Endometrial microvascular endothelial cells (primary cell): Measurements from ENCODE around the gene ZBTB24. TPM values are rescaled to one million over a fixed set of nuclear protein-coding genes. Genes with fewer than 3 reads are reported as not detected.

Experiments used
- in situ Hi-C: cut with HindIII; loops from 2 replicates; pipeline ENCODE4 v1.10.0; 2017; ENCODE audit warnings: low sequenced_read_pairs, low pct_unique_long_range_greater_than_20kb; ENCODE audit errors: inconsistent ontology term
- total RNA-seq: library from RNA; depleted of rRNA; stranded (reverse); fragments of >200 nt; gene quantifications from one replicate; pipeline ENCODE4 v1.2.3, GENCODE V29; 2015; ENCODE audit errors: inconsistent ontology term

Gene ZBTB24
- total RNA-seq, 1 donor from 2014 or later = 4.5 TPM

GRCh38 chr6:109455437-109456110 is 27.4 kb downstream of the ZBTB24 start, which contains the start of gene MICAL1:
MICAL1 (minus strand) TSS chr6:109455772; CDS start chr6:109454196, 1,576 bp downstream.
- in situ Hi-C loops = no loop called here

GRCh38 chr6:109454496-109455436 is 28.3 kb downstream of the ZBTB24 start:
- in situ Hi-C loops = no loop called here

GRCh38 chr6:109453594-109454495 is 29.2 kb downstream of the ZBTB24 start:
- in situ Hi-C loops = no loop called here

- in situ Hi-C loops = no loop called here
Measured at GRCh38 chr6:109453156-109453555, 29.9 kb downstream of the ZBTB24 start.

- in situ Hi-C loops = no loop called here
Measured at GRCh38 chr6:109452181-109452580, 30.8 kb downstream of the ZBTB24 start.

GRCh38 chr6:109451376-109451775 is 31.6 kb downstream of the ZBTB24 start:
- in situ Hi-C loops = no loop called here

- in situ Hi-C loops = no loop called here
Measured at GRCh38 chr6:109450801-109451200, 32.2 kb downstream of the ZBTB24 start.

- in situ Hi-C loops = no loop called here
Measured at GRCh38 chr6:109449795-109450673, 33.0 kb downstream of the ZBTB24 start.

GRCh38 chr6:109449064-109449794 is 33.8 kb downstream of the ZBTB24 start:
- in situ Hi-C loops = no loop called here

- in situ Hi-C loops = no loop called here
Measured at GRCh38 chr6:109448615-109449014, 34.4 kb downstream of the ZBTB24 start.

- in situ Hi-C loops = no loop called here
Measured at GRCh38 chr6:109447878-109448555, 35.0 kb downstream of the ZBTB24 start.

- in situ Hi-C loops = no loop called here
Measured at GRCh38 chr6:109447087-109447486, 35.9 kb downstream of the ZBTB24 start.

- in situ Hi-C loops = no loop called here
Measured at GRCh38 chr6:109446541-109446940, 36.5 kb downstream of the ZBTB24 start.

- in situ Hi-C loops = no loop called here
Measured at GRCh38 chr6:109446072-109446471, 36.9 kb downstream of the ZBTB24 start.

- in situ Hi-C loops = no loop called here
Measured at GRCh38 chr6:109445382-109445781, 37.6 kb downstream of the ZBTB24 start.

GRCh38 chr6:109443425-109443950 is 39.5 kb downstream of the ZBTB24 start:
- in situ Hi-C loops = no loop called here
